AG10803 (cell line): ENCODE data around the gene DLGAP1.
A peak's percentile ranks its signal among the peaks of the same experiment; 100 is the strongest.

Experiments used
- DNase-seq: peaks from one replicate; pipeline ENCODE4 v3.0.0; 2010; ENCODE audit warnings: low read depth
- H3K4me3 ChIP-seq: 2 replicates; pipeline ENCODE4 v1.5.1; 2011; ENCODE audit warnings: mild to moderate bottlenecking, low read length, control low read depth
- CTCF ChIP-seq: conservative IDR thresholded peaks from 2 replicates; pipeline ENCODE4 v1.5.1; 2011; ENCODE audit warnings: mild to moderate bottlenecking, low read length, control low read depth, inconsistent platforms

DLGAP1 gene

GRCh38 chr18:3514312-3515216 lies 940.5 kb downstream of the DLGAP1 start:
- no peak for TF ChIP-seq CTCF
- DNase-seq: no peak
- H3K4me3 ChIP-seq: no peak overlapping the region

- DNase-seq: no peak
- H3K4me3 ChIP-seq: no peak overlapping the region
- no peak for TF ChIP-seq CTCF
Observed at GRCh38 chr18:3513481-3513880, 941.6 kb downstream of the DLGAP1 start.

- DNase-seq: peak; percentile 83
Observed at GRCh38 chr18:3511980-3512379, 943.1 kb downstream of the DLGAP1 start.

GRCh38 chr18:3510896-3511295 lies 944.2 kb downstream of the DLGAP1 start:
- no peak for TF ChIP-seq CTCF
- no peak overlapping the region for H3K4me3 ChIP-seq
- no peak for DNase-seq

More at GRCh38 chr18:3511980-3512379, 943.1 kb downstream of the DLGAP1 start:
- H3K4me3 ChIP-seq: no peak overlapping the region
- no peak for TF ChIP-seq CTCF

GRCh38 chr18:3510024-3510423 lies 945.1 kb downstream of the DLGAP1 start:
- no peak for DNase-seq
- H3K4me3 ChIP-seq: no peak overlapping the region
- TF ChIP-seq CTCF: no peak

- H3K4me3 ChIP-seq: no peak overlapping the region
- no peak for DNase-seq
- TF ChIP-seq CTCF: no peak
Observed at GRCh38 chr18:3508576-3509549, 946.2 kb downstream of the DLGAP1 start.
